HL-60 (cell line): Measurements from ENCODE around the gene ARHGEF17.

Experiments used
- DNase-seq, 2 experiments: peaks; one replicate each; pipeline ENCODE4 v3.0.0-alpha.2; 2010 to 2020; ENCODE audit warnings: low read depth in 1 of 2, low spot score in 1 of 2
- H3K27ac ChIP-seq: fragments of 250-450 bp; sonication (Bioruptor Pico); replicated peaks from 2 replicates; pipeline ENCODE4 v1.5.1; 2020; ENCODE audit warnings: mild to moderate bottlenecking, moderate library complexity
- H3K27me3 ChIP-seq: fragments of 250-450 bp; sonication (Bioruptor Pico); 2 replicates; pipeline ENCODE4 v1.5.1; 2021; ENCODE audit warnings: mild to moderate bottlenecking, moderate library complexity; ENCODE audit not compliant: insufficient read depth, poor library complexity, severe bottlenecking
- H3K4me3 ChIP-seq: replicated peaks from 2 replicates; pipeline ENCODE4 v1.5.1; 2011; ENCODE audit warnings: mild to moderate bottlenecking, control low read depth, low read length; ENCODE audit not compliant: insufficient read depth
- CTCF ChIP-seq: IDR thresholded peaks from one replicate; pipeline ENCODE4 v1.5.1; 2011; ENCODE audit warnings: low read length, control low read depth, inconsistent platforms; ENCODE audit not compliant: insufficient read depth
- GABPA ChIP-seq: IDR thresholded peaks from 2 replicates; pipeline ENCODE4 v1.6.1; 2012; ENCODE audit warnings: low read depth
- POLR2AphosphoS5 ChIP-seq: IDR thresholded peaks from 2 replicates; pipeline ENCODE4 v1.6.1; 2012; ENCODE audit warnings: low read depth
- REST ChIP-seq: IDR thresholded peaks from 2 replicates; pipeline ENCODE4 v1.6.1; 2012; ENCODE audit warnings: low read depth; ENCODE audit not compliant: insufficient replicate concordance
- SPI1 ChIP-seq: IDR thresholded peaks from 2 replicates; pipeline ENCODE4 v1.6.1; 2012; ENCODE audit warnings: low read depth, mild to moderate bottlenecking, borderline replicate concordance

ARHGEF17 gene

GRCh38 chr11:73359930-73360742 is 52.1 kb downstream of the ARHGEF17 start:
- H3K27me3 ChIP-seq = no peaks in the 10 kb centered on the region
- peak in 1 of 2 experiments; percentile 54 for DNase-seq
- no peak overlapping the region for H3K27ac ChIP-seq
- no peak overlapping the region for H3K4me3 ChIP-seq
- TF ChIP-seq CTCF = peak; percentile 55
- no peak for TF ChIP-seq SPI1
- no peak for TF ChIP-seq REST

GRCh38 chr11:73360743-73361369 is 52.8 kb downstream of the ARHGEF17 start:
- Histone ChIP-seq H3K27me3 (no peaks in the 10 kb centered on the region), H3K27ac (no peak overlapping the region), H3K4me3 (no peak overlapping the region)
- DNase-seq = no peak
- TF ChIP-seq SPI1 (no peak), CTCF (no peak), GABPA (no peak), REST (no peak), POLR2AphosphoS5 (no peak)

GRCh38 chr11:73361953-73362776 is 54.1 kb downstream of the ARHGEF17 start:
- H3K4me3 ChIP-seq = no peak overlapping the region
- no peaks in the 10 kb centered on the region for H3K27me3 ChIP-seq
- no peak for DNase-seq
- no peak overlapping the region for H3K27ac ChIP-seq
- TF ChIP-seq POLR2AphosphoS5 (no peak), GABPA (no peak), SPI1 (no peak), REST (no peak), CTCF (no peak)
